HG03039 (cell line): ENCODE results near the gene HSPA12B.

Source experiments
- ATAC-seq: cut with Tn5 transposase; IDR thresholded peaks from one replicate; pipeline ENCODE4 v1.9.1; 2021; ENCODE audit warnings: mild to moderate bottlenecking, moderate library complexity; ENCODE audit not compliant: unreplicated experiment

Gene HSPA12B

GRCh38 chr20:3732327-3733118, at the start of gene HSPA12B:
TSS of gene HSPA12B (plus strand) at chr20:3732685. CDS start at chr20:3738675, 5,990 bp downstream.
- ATAC-seq: no peak

- no peak for ATAC-seq
Observed at GRCh38 chr20:3685341-3685740, 47.1 kb upstream of the HSPA12B start.

GRCh38 chr20:3686421-3686820, 46.1 kb upstream of the HSPA12B start:
- no peak for ATAC-seq

GRCh38 chr20:3686867-3687321, 45.6 kb upstream of the HSPA12B start:
- no peak for ATAC-seq

- ATAC-seq: no peak
Observed at GRCh38 chr20:3687655-3688054, 44.8 kb upstream of the HSPA12B start.

- no peak for ATAC-seq
Observed at GRCh38 chr20:3689978-3690377, 42.5 kb upstream of the HSPA12B start.

- ATAC-seq: no peak
Observed at GRCh38 chr20:3690413-3690812, 42.1 kb upstream of the HSPA12B start.

- no peak for ATAC-seq
Observed at GRCh38 chr20:3691306-3691705, 41.2 kb upstream of the HSPA12B start.

- ATAC-seq: no peak
Observed at GRCh38 chr20:3691897-3692296, 40.6 kb upstream of the HSPA12B start.

GRCh38 chr20:3692706-3693294, 39.7 kb upstream of the HSPA12B start:
- no peak for ATAC-seq

GRCh38 chr20:3693376-3693775, 39.1 kb upstream of the HSPA12B start:
- no peak for ATAC-seq

- no peak for ATAC-seq
Observed at GRCh38 chr20:3694864-3695263, 37.6 kb upstream of the HSPA12B start.

GRCh38 chr20:3696200-3696599, 36.3 kb upstream of the HSPA12B start:
- ATAC-seq: no peak

- no peak for ATAC-seq
Observed at GRCh38 chr20:3696745-3697587, 35.5 kb upstream of the HSPA12B start.

- ATAC-seq: no peak
Observed at GRCh38 chr20:3697588-3698305, 34.7 kb upstream of the HSPA12B start.

GRCh38 chr20:3698591-3699001, 33.9 kb upstream of the HSPA12B start:
- no peak for ATAC-seq

GRCh38 chr20:3699037-3699436, 33.4 kb upstream of the HSPA12B start:
- ATAC-seq: no peak

- no peak for ATAC-seq
Observed at GRCh38 chr20:3701061-3701998, 31.2 kb upstream of the HSPA12B start.

- no peak for ATAC-seq
Observed at GRCh38 chr20:3702611-3703391, 29.7 kb upstream of the HSPA12B start.
